NK-92 treated with Interleukin-12 subunit alpha and Interleukin-12 subunit beta, amount 100 ng/mL, for 24 hours (cell line): ENCODE results near the gene OOSP2.
"Not testable (repeated sequence)": the region's sequence is repeated elsewhere in the genome, so short reads cannot be mapped to it uniquely, and the experiment has no call there.

ENCODE experiments used
- DNase-seq: peaks from one replicate; lab custom pipeline; 2025; lab: John Stamatoyannopoulos, UW

The OOSP2 gene

GRCh38 chr11:60040109-60040508 lies at the start of gene OOSP2:
TSS of gene OOSP2 (plus strand) at chr11:60040409. CDS start at chr11:60040460, 51 bp downstream.
- no peak for DNase-seq

- DNase-seq, result no peak
Observed at GRCh38 chr11:59990421-59990820, 49.8 kb upstream of the OOSP2 start.

- no peak for DNase-seq
Observed at GRCh38 chr11:59992425-59992824, 47.8 kb upstream of the OOSP2 start.

GRCh38 chr11:59997800-59998199 lies 42.4 kb upstream of the OOSP2 start:
- DNase-seq, result no peak

GRCh38 chr11:59999691-60000090 lies 40.5 kb upstream of the OOSP2 start:
- DNase-seq, result no peak

- DNase-seq, result no peak
Observed at GRCh38 chr11:60003729-60004128, 36.5 kb upstream of the OOSP2 start.

- DNase-seq, result no peak
Observed at GRCh38 chr11:60005360-60005759, 34.8 kb upstream of the OOSP2 start.

GRCh38 chr11:60016881-60017280 lies 23.3 kb upstream of the OOSP2 start, which contains the start of gene OOSP4B:
TSS of gene OOSP4B (plus strand) at chr11:60017181.
- DNase-seq, result no peak

- no peak for DNase-seq
Observed at GRCh38 chr11:60018058-60018457, 22.2 kb upstream of the OOSP2 start.

GRCh38 chr11:60020376-60020775 lies 19.8 kb upstream of the OOSP2 start:
- DNase-seq, result not testable (repeated sequence)

GRCh38 chr11:60029015-60029632 lies 11.1 kb upstream of the OOSP2 start:
- no peak for DNase-seq

- DNase-seq, result not testable (repeated sequence)
Observed at GRCh38 chr11:60050422-60050821, 10.2 kb downstream of the OOSP2 start.

- not testable (repeated sequence) for DNase-seq
Observed at GRCh38 chr11:60050839-60051238, 10.6 kb downstream of the OOSP2 start.

- DNase-seq, result no peak
Observed at GRCh38 chr11:60056349-60056969, 16.2 kb downstream of the OOSP2 start, which contains the start of gene MS4A3. TSS of gene MS4A3 (plus strand) at chr11:60056665. CDS start at chr11:60061161, 4,496 bp downstream.

- DNase-seq, result no peak
Observed at GRCh38 chr11:60059052-60059451, 18.8 kb downstream of the OOSP2 start.

GRCh38 chr11:60059521-60060240 lies 19.5 kb downstream of the OOSP2 start:
- DNase-seq, result no peak

GRCh38 chr11:60064111-60064510 lies 23.9 kb downstream of the OOSP2 start:
- DNase-seq, result no peak

- DNase-seq, result no peak
Observed at GRCh38 chr11:60065801-60066200, 25.6 kb downstream of the OOSP2 start.

- no peak for DNase-seq
Observed at GRCh38 chr11:60069450-60069849, 29.2 kb downstream of the OOSP2 start.

- DNase-seq, result not testable (repeated sequence)
Observed at GRCh38 chr11:60071644-60072043, 31.4 kb downstream of the OOSP2 start.

- no peak for DNase-seq
Observed at GRCh38 chr11:60077216-60077817, 37.1 kb downstream of the OOSP2 start.

- DNase-seq, result no peak
Observed at GRCh38 chr11:60077981-60078380, 37.8 kb downstream of the OOSP2 start.

GRCh38 chr11:60078745-60079144 lies 38.5 kb downstream of the OOSP2 start:
- DNase-seq, result no peak
